DND-41 (cell line): ENCODE results near the gene RBMS3.

Experiments used
- ATAC-seq: fragments of 200-7000 bp; cut with Tn5 transposase; 3 replicates; pipeline ENCODE4 v1.9.1; 2021; ENCODE audit warnings: low read depth; ENCODE audit not compliant: insufficient read depth
- DNase-seq: peaks from one replicate; pipeline ENCODE4 v3.0.0-alpha.2; 2020
- H2AFZ ChIP-seq: 2 replicates; pipeline ENCODE4 v1.6.0; 2012; ENCODE audit warnings: low read depth, low read length
- H3K27ac ChIP-seq: 2 replicates; pipeline ENCODE4 v1.5.1; 2012; ENCODE audit warnings: low read length, inconsistent platforms
- H3K27me3 ChIP-seq: fragments of 200-600 bp; sonication (generic); 2 replicates; pipeline ENCODE4 v1.6.0; 2012; ENCODE audit warnings: low read length, mild to moderate bottlenecking, inconsistent platforms; ENCODE audit not compliant: insufficient read depth, poor library complexity
- H3K36me3 ChIP-seq: 2 replicates; pipeline ENCODE4 v1.5.1; 2012; ENCODE audit warnings: low read length, inconsistent platforms; ENCODE audit not compliant: insufficient read depth
- H3K4me1 ChIP-seq: 2 replicates; pipeline ENCODE4 v1.5.1; 2012; ENCODE audit warnings: mild to moderate bottlenecking, low read length; ENCODE audit not compliant: insufficient read depth
- H3K4me2 ChIP-seq: 2 replicates; pipeline ENCODE4 v1.6.0; 2012; ENCODE audit warnings: mild to moderate bottlenecking, moderate library complexity, low read length, inconsistent platforms; ENCODE audit not compliant: insufficient read depth
- H3K4me3 ChIP-seq, 2 experiments: fragments of 200-600 bp in 1 of 2; shearing (Covaris generic) in 1 of 2; 2 replicates each; pipeline ENCODE4 v1.5.1; 2012 to 2016; ENCODE audit warnings: inconsistent platforms in 2 of 2, low read length in 2 of 2, mild to moderate bottlenecking in 2 of 2, low read depth in 1 of 2, moderate library complexity in 1 of 2
- H3K79me2 ChIP-seq: 2 replicates; pipeline ENCODE4 v1.6.0; 2012; ENCODE audit warnings: low read length, inconsistent platforms; ENCODE audit not compliant: insufficient read depth
- H3K9ac ChIP-seq: 2 replicates; pipeline ENCODE4 v1.6.0; 2012; ENCODE audit warnings: low read depth, mild to moderate bottlenecking, inconsistent platforms, low read length, moderate library complexity
- H3K9me3 ChIP-seq: 2 replicates; pipeline ENCODE4 v1.5.1; 2012; ENCODE audit warnings: low read length, moderate library complexity, mild to moderate bottlenecking, inconsistent platforms; ENCODE audit not compliant: insufficient read depth, severe bottlenecking
- H4K20me1 ChIP-seq: 2 replicates; pipeline ENCODE4 v1.6.0; 2012; ENCODE audit warnings: low read length; ENCODE audit not compliant: insufficient read depth
- EZH2 ChIP-seq: IDR thresholded peaks from 3 replicates; pipeline ENCODE4 v1.6.1; 2012; ENCODE audit warnings: borderline replicate concordance, low read depth, mild to moderate bottlenecking, moderate library complexity, low read length, inconsistent platforms; ENCODE audit not compliant: severe bottlenecking
- TF ChIP-seq, protein P1 (sequence below): IDR thresholded peaks from 2 replicates; pipeline ENCODE4 v1.5.1; 2012; ENCODE audit warnings: borderline replicate concordance, low read length, moderate library complexity, mild to moderate bottlenecking; ENCODE audit not compliant: poor library complexity, severe bottlenecking; ENCODE audit errors: extremely low read depth

RBMS3 gene

GRCh38 chr3:29240248-29240647, 40.6 kb upstream of the RBMS3 start:
- Histone ChIP-seq H3K27me3 (no peaks in the 10 kb centered on the region), H3K4me1 (no peaks in the 10 kb centered on the region), H3K36me3 (no peaks in the 10 kb centered on the region), H3K9ac (no peak overlapping the region), H3K27ac (no peak overlapping the region), H3K9me3 (no peaks in the 10 kb centered on the region), H3K4me3 (no peak overlapping the region), H3K4me2 (no peak overlapping the region), H2AFZ (no peak overlapping the region), H3K79me2 (no peaks in the 10 kb centered on the region), H4K20me1 (no peaks in the 10 kb centered on the region)
- DNase-seq (no peak), ATAC-seq (no peak)
- TF ChIP-seq, protein P1, sequence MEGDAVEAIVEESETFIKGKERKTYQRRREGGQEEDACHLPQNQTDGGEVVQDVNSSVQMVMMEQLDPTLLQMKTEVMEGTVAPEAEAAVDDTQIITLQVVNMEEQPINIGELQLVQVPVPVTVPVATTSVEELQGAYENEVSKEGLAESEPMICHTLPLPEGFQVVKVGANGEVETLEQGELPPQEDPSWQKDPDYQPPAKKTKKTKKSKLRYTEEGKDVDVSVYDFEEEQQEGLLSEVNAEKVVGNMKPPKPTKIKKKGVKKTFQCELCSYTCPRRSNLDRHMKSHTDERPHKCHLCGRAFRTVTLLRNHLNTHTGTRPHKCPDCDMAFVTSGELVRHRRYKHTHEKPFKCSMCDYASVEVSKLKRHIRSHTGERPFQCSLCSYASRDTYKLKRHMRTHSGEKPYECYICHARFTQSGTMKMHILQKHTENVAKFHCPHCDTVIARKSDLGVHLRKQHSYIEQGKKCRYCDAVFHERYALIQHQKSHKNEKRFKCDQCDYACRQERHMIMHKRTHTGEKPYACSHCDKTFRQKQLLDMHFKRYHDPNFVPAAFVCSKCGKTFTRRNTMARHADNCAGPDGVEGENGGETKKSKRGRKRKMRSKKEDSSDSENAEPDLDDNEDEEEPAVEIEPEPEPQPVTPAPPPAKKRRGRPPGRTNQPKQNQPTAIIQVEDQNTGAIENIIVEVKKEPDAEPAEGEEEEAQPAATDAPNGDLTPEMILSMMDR, result no peak
- no peak for TF ChIP-seq EZH2

DNA sequence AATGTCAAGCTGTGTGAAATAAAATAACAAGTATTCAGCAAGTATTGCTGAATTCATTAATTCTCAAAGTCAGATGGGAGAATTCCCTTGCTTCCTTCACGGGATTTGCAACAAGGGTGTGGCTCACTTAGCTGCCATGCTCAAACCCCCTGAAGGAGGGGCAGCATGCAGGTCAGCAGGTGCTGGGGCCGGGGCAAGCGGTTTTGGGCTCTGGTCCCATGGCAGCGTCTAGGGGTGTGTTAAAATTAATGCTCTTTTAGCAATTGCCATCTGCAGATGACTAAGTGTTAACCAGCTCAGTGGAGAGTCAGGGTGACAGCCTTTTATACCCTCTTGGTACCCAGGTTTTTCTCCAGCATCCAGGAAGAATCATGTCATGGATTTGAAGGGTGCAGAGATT, 40.0 kb upstream of the RBMS3 start:
- no peaks in the 10 kb centered on the region for H3K9me3 ChIP-seq
- no peaks in the 10 kb centered on the region for H3K27me3 ChIP-seq
- H3K27ac ChIP-seq, result no peak overlapping the region
- no peak overlapping the region for H2AFZ ChIP-seq
- H3K79me2 ChIP-seq, result no peaks in the 10 kb centered on the region
- H3K4me3 ChIP-seq, result no peak overlapping the region
- H3K36me3 ChIP-seq, result no peaks in the 10 kb centered on the region
- H3K4me1 ChIP-seq, result no peaks in the 10 kb centered on the region
- H3K4me2 ChIP-seq, result no peak overlapping the region
- H4K20me1 ChIP-seq, result no peaks in the 10 kb centered on the region
- no peak overlapping the region for H3K9ac ChIP-seq
- DNase-seq, result no peak
- no peak for ATAC-seq
- no peak for TF ChIP-seq EZH2
- TF ChIP-seq, protein P1, result no peak

- Histone ChIP-seq H3K4me1 (no peaks in the 10 kb centered on the region), H2AFZ (no peak overlapping the region), H3K27ac (no peak overlapping the region), H3K9ac (no peak overlapping the region), H4K20me1 (no peaks in the 10 kb centered on the region), H3K36me3 (no peaks in the 10 kb centered on the region), H3K4me3 (no peak overlapping the region), H3K9me3 (no peaks in the 10 kb centered on the region), H3K79me2 (no peaks in the 10 kb centered on the region), H3K4me2 (no peak overlapping the region), H3K27me3 (no peaks in the 10 kb centered on the region)
- DNase-seq (no peak), ATAC-seq (no peak)
- TF ChIP-seq, protein P1, result no peak
- TF ChIP-seq EZH2, result no peak
These were observed 39.0 kb upstream of the RBMS3 start for GRCh38 chr3:29241855-29242254.

GRCh38 chr3:29242296-29242695, 38.6 kb upstream of the RBMS3 start:
- ATAC-seq, result no peak
- TF ChIP-seq, protein P1, result no peak

More at GRCh38 chr3:29242296-29242695, 38.6 kb upstream of the RBMS3 start:
- Histone ChIP-seq H3K4me2 (no peak overlapping the region), H3K9me3 (no peaks in the 10 kb centered on the region), H3K9ac (no peak overlapping the region), H3K4me1 (no peaks in the 10 kb centered on the region), H3K79me2 (no peaks in the 10 kb centered on the region), H4K20me1 (no peaks in the 10 kb centered on the region), H3K27me3 (no peaks in the 10 kb centered on the region), H3K36me3 (no peaks in the 10 kb centered on the region), H3K4me3 (no peak overlapping the region), H2AFZ (no peak overlapping the region), H3K27ac (no peak overlapping the region)
- DNase-seq, result no peak
